IPS-NIHi11 (cell line): ENCODE data around the gene TRAK1.

ENCODE experiments used
- DNase-seq: peaks from one replicate; pipeline ENCODE4 v3.0.0; 2012; ENCODE audit warnings: mixed read lengths, low spot score

TRAK1 gene

DNA sequence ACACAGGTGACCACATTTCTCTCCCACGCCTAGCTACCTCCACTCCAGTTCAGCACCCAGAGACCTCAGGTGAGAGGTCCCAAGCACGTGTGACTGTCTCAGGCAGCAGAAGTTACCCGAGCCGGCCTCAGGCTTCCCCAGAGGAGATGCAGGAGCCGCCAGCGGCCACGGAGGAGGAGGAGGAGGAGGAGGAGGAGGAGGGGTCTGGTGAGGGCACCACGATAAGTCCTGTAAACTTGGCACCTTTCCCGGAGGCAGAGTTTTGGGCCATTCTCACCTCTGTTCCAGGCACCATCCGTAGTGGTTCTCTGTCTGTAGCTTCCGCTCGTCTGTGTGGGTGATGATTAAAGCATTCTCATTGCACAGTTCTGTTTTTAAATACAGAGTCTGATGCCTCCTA, 118.8 kb downstream of the TRAK1 start:
- DNase-seq = no peak

DNA sequence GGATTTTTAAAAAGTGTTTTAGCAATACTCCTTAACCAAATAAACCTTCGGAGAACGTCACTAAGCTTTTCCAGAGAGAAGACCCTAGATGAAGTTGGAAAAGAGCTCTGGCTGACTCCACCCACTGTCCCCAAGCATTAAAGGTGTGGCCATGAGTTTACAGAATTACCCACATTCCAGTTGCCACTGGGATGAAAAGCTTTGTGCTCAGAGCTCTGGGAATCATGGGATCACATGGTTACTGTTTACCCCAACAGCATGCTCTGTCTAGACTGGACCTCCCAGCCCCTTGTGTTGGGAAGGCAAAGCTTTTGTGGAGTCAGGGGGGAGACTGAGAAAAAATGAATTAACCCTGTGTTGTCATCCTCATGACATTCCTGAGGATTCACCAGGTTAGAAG, 119.6 kb downstream of the TRAK1 start:
- no peak for DNase-seq

- no peak for DNase-seq
These were observed 122.3 kb downstream of the TRAK1 start for GRCh38 chr3:42213417-42213816.

- peak; percentile 21 for DNase-seq
These were observed 122.9 kb downstream of the TRAK1 start for GRCh38 chr3:42214064-42214463.

DNA sequence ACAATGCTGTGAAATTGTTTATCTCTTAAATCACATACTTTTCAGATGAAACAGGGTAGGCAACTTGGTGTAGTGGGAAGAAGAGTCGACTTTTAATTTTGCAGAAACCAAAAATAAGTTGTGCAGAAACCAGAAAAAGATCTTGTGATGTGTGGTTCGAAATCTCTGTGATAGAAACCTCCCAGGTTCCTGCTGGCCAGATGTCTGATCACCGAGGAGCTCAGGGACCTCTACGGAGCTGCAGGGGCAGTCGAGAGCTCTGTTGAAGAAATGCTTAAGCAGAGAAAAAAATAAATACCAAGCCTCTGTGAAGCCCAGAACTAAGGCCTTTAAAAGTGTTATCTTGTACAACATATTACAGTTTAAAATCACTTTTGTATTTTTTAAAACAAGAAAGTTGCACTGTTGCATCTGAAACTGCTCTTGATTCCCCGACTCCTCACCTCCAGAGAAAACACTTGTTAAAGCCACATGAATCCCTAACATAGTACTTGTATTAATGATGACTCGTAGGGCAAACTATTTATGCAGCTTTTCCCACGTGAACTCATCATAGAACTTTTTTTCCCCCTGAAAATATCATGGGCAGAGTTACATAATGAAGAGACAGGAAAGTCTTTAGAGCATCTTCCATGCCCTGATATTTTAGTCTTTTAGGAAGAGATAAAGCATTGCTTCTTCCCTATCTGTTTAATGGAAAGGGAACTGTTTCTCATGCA, 123.6 kb downstream of the TRAK1 start:
- DNase-seq = no peak

DNA sequence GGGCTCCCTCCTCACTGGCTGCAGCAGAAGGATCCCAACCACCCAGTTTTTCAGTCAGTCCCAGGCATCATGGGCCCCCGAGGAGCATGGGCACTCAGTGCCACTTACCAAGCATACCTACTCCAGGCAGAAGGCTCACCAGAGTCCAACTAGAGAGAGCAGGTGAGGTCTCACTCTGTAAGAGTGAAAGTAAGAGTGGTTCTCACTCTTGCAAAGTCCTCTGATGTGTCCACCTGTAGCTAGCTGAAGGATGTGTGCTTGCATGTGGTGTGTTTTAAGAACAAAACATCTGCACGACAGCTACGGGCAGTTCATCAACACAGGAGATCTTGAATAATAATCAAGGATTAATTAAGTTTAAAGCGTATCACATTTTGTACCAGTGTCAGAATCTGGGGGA, 125.1 kb downstream of the TRAK1 start:
- DNase-seq = no peak

- DNase-seq = no peak
These were observed 125.8 kb downstream of the TRAK1 start for GRCh38 chr3:42216931-42217333.

GRCh38 chr3:42220436-42221121, 129.4 kb downstream of the TRAK1 start:
- DNase-seq = no peak

- no peak for DNase-seq
These were observed 132.0 kb downstream of the TRAK1 start for GRCh38 chr3:42222942-42223693.

GRCh38 chr3:42224178-42224577, 133.0 kb downstream of the TRAK1 start:
- DNase-seq = no peak

DNA sequence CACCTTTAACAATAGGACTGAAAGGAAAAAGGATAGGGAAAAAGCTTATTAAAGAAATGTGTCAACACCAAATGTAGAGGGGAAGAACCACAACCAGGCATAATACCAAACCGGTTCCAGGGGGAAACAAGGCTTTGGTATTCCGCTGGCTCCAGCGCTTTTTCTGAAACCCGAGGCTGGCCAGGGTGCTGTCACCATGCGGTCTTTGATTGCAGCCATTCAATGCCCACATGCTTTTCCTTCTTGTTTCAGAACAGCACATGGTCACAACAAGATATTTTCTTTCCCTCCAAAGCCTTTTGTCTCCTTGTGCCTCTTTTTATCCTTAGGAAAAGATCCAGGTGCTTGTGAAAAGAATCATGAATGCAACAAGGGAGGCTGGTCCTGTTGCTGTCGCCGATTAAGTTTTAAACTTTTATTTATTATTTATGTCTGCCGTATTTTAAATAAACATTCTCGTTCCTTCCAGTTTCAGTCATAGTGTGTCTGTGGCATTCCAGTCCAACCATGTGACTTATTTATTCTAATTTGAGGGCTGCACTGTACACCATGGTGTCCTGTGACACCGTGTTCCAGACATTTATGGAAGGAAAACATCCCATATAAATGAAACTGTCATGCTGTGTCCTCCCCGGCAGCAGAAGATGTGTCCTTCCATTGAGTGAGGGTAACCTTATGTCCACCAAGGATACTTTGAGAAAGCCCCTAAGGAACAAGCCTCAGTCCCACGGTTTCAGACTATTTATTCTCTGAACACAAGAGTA, 133.7 kb downstream of the TRAK1 start:
- no peak for DNase-seq

- no peak for DNase-seq
These were observed 134.6 kb downstream of the TRAK1 start for GRCh38 chr3:42225486-42226363.

- DNase-seq = no peak
These were observed 135.6 kb downstream of the TRAK1 start for GRCh38 chr3:42226470-42227425.

GRCh38 chr3:42228796-42229195, 137.6 kb downstream of the TRAK1 start:
- DNase-seq = no peak

DNA sequence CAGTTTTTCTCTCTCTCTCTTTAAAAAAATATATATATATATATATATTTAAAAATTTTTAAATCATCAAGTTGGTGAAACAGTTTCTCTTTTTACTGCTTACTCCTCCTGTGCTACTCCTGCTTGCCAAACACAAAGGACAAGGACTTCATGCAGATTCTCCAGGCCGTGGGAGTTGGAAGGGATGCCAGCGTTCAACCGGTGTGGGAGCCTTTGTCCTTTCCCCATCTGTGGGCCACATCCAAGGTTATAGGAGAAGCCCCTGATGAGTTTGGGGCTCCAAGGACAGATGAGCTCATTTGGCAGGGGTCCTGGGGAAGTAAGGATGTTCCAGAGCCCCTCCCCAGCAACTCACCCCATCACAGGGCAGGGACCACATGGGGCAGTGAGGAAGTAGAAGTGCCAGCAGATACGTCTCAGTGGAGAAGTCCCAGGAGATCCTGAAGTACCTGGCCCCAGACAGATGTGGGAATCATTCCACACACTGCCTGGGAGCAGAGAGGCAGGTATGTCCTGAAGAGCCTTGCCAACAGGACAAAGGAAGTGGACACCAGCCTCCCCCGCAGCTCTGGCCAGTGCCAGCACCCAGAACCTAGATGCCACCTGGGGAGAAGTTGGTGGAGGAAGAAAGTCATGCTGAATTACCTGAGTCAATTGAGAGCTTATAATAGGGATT, 138.2 kb downstream of the TRAK1 start:
- DNase-seq = no peak

GRCh38 chr3:42229942-42230688, 139.0 kb downstream of the TRAK1 start:
- DNase-seq = peak; percentile 71

GRCh38 chr3:42230860-42231259, 139.7 kb downstream of the TRAK1 start:
- no peak for DNase-seq

GRCh38 chr3:42235532-42235931, 144.4 kb downstream of the TRAK1 start:
- no peak for DNase-seq

- DNase-seq = no peak
These were observed 145.5 kb downstream of the TRAK1 start for GRCh38 chr3:42236611-42237010.
